ENCODE results near the gene SLCO3A1.
"Not testable (repeated sequence)": the region's sequence is repeated elsewhere in the genome, so short reads cannot be mapped to it uniquely, and the experiment has no call there.

Gene SLCO3A1

GRCh38 chr15:91940496-91941381 lies 87.2 kb downstream of the SLCO3A1 start:
- DNase-seq (ENCODE audit: low read depth) = no peak

GRCh38 chr15:91941871-91942658 lies 88.6 kb downstream of the SLCO3A1 start:
- DNase-seq (ENCODE audit: low read depth) = no peak

GRCh38 chr15:91942720-91943394 lies 89.3 kb downstream of the SLCO3A1 start:
- peak; percentile 79 for DNase-seq (ENCODE audit: low read depth)

GRCh38 chr15:91944331-91944730 lies 90.8 kb downstream of the SLCO3A1 start:
- no peak for DNase-seq (ENCODE audit: low read depth)

- DNase-seq (ENCODE audit: low read depth) = no peak
These were observed 91.9 kb downstream of the SLCO3A1 start for GRCh38 chr15:91945385-91945784.

- DNase-seq (ENCODE audit: low read depth) = no peak
These were observed 92.6 kb downstream of the SLCO3A1 start for GRCh38 chr15:91946075-91946474.

GRCh38 chr15:91946581-91947292 lies 93.2 kb downstream of the SLCO3A1 start:
- DNase-seq (ENCODE audit: low read depth) = no peak

GRCh38 chr15:91947293-91947679 lies 93.8 kb downstream of the SLCO3A1 start:
- no peak for DNase-seq (ENCODE audit: low read depth)

- no peak for DNase-seq (ENCODE audit: low read depth)
These were observed 94.4 kb downstream of the SLCO3A1 start for GRCh38 chr15:91947683-91948608.

GRCh38 chr15:91949361-91949760 lies 95.9 kb downstream of the SLCO3A1 start:
- no peak for DNase-seq (ENCODE audit: low read depth)

GRCh38 chr15:91950054-91950453 lies 96.5 kb downstream of the SLCO3A1 start:
- DNase-seq (ENCODE audit: low read depth) = no peak

- DNase-seq (ENCODE audit: low read depth) = no peak
These were observed 97.3 kb downstream of the SLCO3A1 start for GRCh38 chr15:91950631-91951329.

- no peak for DNase-seq (ENCODE audit: low read depth)
These were observed 98.7 kb downstream of the SLCO3A1 start for GRCh38 chr15:91952216-91952615.

GRCh38 chr15:91953432-91953831 lies 99.9 kb downstream of the SLCO3A1 start:
- no peak for DNase-seq (ENCODE audit: low read depth)

GRCh38 chr15:91954292-91954691 lies 100.8 kb downstream of the SLCO3A1 start:
- no peak for DNase-seq (ENCODE audit: low read depth)

GRCh38 chr15:91956026-91956723 lies 102.7 kb downstream of the SLCO3A1 start:
- DNase-seq (ENCODE audit: low read depth) = peak; percentile 22

GRCh38 chr15:91961357-91961756 lies 107.8 kb downstream of the SLCO3A1 start:
- DNase-seq (ENCODE audit: low read depth) = no peak

- not testable (repeated sequence) for DNase-seq (ENCODE audit: low read depth)
These were observed 110.2 kb downstream of the SLCO3A1 start for GRCh38 chr15:91963747-91964146.

- DNase-seq (ENCODE audit: low read depth) = peak; percentile 10
These were observed 112.1 kb downstream of the SLCO3A1 start for GRCh38 chr15:91965501-91966193.
